Activated T-cell treated with anti-CD3 and anti-CD28 coated beads, Interleukin-2, amount 50 U/mL, for 24 hours (primary cell): Measurements from ENCODE around the gene TNFRSF12A.

ENCODE experiments used
- DNase-seq: peaks from one replicate; pipeline ENCODE4 v3.0.0-alpha.2; 2020
- H3K27ac Mint-ChIP-seq: 2 replicates; pipeline ENCODE4 v1.8.0; 2020; ENCODE audit warnings: mild to moderate bottlenecking, mixed read lengths
- H3K27me3 Mint-ChIP-seq: 2 replicates; pipeline ENCODE4 v1.8.0; 2020; ENCODE audit warnings: mixed read lengths
- H3K36me3 Mint-ChIP-seq: 2 replicates; pipeline ENCODE4 v1.8.0; 2020; ENCODE audit warnings: low read depth, mixed read lengths
- H3K4me1 Mint-ChIP-seq: 2 replicates; pipeline ENCODE4 v1.8.0; 2020; ENCODE audit warnings: low read depth, mixed read lengths
- H3K4me3 Mint-ChIP-seq: 2 replicates; pipeline ENCODE4 v1.8.0; 2020; ENCODE audit warnings: mild to moderate bottlenecking, moderate library complexity, mixed read lengths
- H3K9me3 Mint-ChIP-seq: 2 replicates; pipeline ENCODE4 v1.8.0; 2020; ENCODE audit warnings: mixed read lengths

Gene TNFRSF12A, protein sequence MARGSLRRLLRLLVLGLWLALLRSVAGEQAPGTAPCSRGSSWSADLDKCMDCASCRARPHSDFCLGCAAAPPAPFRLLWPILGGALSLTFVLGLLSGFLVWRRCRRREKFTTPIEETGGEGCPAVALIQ

DNA sequence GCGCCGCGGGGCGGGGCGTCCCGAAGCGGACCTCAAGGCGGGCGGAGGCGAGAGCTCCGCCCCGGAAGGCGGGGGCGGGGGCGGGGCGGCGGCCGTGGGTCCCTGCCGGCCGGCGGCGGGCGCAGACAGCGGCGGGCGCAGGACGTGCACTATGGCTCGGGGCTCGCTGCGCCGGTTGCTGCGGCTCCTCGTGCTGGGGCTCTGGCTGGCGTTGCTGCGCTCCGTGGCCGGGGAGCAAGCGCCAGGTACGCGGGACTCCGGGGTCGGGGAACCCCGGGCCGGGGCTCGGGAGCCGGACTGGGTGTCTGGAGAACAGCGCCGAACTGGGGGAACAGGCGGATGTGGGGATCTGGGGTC is at the start of gene TNFRSF12A:
Gene TNFRSF12A, plus strand, starts transcription at position 122 of the 357 bp plus-strand sequence. Its CDS starts 30 bp downstream, at position 152.
- Mint-ChIP-seq H3K36me3 (peaks cover 5% of the 10 kb centered on the region), H3K27ac (peak within 1 kb of the TSS; percentile 99), H3K4me3 (peak within 1 kb of the TSS; percentile 88), H3K9me3 (no peaks in the 10 kb centered on the region), H3K27me3 (peaks cover 14% of the 10 kb centered on the region), H3K4me1 (peaks cover 52% of the 10 kb centered on the region)
- peak; percentile 80 for DNase-seq

DNA sequence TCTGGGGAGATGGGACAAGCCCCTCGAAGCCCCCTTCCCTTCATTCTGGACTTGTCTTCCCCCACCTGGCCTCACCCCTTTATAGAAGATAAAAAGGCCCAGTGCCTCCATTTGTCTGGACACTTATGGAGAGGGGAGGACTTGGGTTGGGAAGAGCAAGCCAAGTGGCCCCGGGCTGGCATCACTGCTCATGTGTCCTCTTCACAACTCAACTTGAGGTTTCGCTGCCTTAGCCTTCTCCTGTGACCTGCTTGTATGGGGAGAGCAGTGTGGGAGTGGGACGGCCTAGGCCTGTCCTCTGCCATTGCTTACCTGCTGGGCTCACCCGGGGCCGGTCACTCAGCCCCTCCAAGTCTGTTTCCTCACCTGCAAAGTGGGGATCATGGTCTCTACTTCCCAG is 49.6 kb upstream of the TNFRSF12A start:
- H3K27ac Mint-ChIP-seq, result peak overlapping the region; percentile 23
- H3K4me3 Mint-ChIP-seq, result peak overlapping the region; percentile 83
- peaks cover 26% of the 10 kb centered on the region for H3K27me3 Mint-ChIP-seq
- peaks cover 20% of the 10 kb centered on the region for H3K4me1 Mint-ChIP-seq
- DNase-seq, result no peak
- H3K36me3 Mint-ChIP-seq, result peaks cover 48% of the 10 kb centered on the region
- H3K9me3 Mint-ChIP-seq, result no peaks in the 10 kb centered on the region

- Mint-ChIP-seq H3K9me3 (no peaks in the 10 kb centered on the region), H3K27ac (peak overlapping the region; percentile 23), H3K27me3 (peaks cover 18% of the 10 kb centered on the region), H3K4me1 (peaks cover 20% of the 10 kb centered on the region), H3K36me3 (peaks cover 56% of the 10 kb centered on the region), H3K4me3 (peak overlapping the region; percentile 83)
- DNase-seq, result no peak
Measured at GRCh38 chr16:2971134-2971984, 48.8 kb upstream of the TNFRSF12A start.

GRCh38 chr16:2971985-2972784 is 48.0 kb upstream of the TNFRSF12A start:
- Mint-ChIP-seq H3K9me3 (no peaks in the 10 kb centered on the region), H3K27ac (peak overlapping the region; percentile 4), H3K27me3 (peaks cover 15% of the 10 kb centered on the region), H3K36me3 (peaks cover 65% of the 10 kb centered on the region), H3K4me1 (peaks cover 20% of the 10 kb centered on the region), H3K4me3 (peak overlapping the region; percentile 11)
- no peak for DNase-seq

DNA sequence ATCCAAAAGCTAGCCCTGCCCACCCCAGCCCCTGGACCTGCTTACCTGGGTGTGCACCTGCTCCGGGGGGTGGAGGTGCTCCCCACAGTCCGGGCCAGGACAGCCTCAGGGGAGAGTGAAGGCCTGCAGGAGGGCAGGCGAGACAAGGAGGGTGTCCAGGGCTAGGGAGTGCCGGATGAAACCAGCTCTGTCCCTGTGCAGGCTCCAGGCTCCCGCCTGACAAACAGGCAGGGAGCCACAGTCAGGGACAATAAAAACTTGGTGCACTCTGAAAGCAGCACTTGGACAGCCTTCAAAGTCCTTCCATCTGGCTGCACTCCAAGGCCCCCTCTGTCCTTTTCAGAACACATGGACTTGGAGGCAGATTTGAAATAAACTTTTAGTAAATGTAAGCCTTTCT is 47.1 kb upstream of the TNFRSF12A start:
- H3K4me1 Mint-ChIP-seq, result peaks cover 20% of the 10 kb centered on the region
- H3K36me3 Mint-ChIP-seq, result peaks cover 74% of the 10 kb centered on the region
- no peak for DNase-seq
- no peak overlapping the region for H3K27ac Mint-ChIP-seq
- H3K9me3 Mint-ChIP-seq, result no peaks in the 10 kb centered on the region
- no peak overlapping the region for H3K4me3 Mint-ChIP-seq
- peaks cover 9% of the 10 kb centered on the region for H3K27me3 Mint-ChIP-seq

GRCh38 chr16:2973605-2974318 is 46.4 kb upstream of the TNFRSF12A start:
- DNase-seq, result no peak
- Mint-ChIP-seq H3K4me3 (no peak overlapping the region), H3K36me3 (peaks cover 77% of the 10 kb centered on the region), H3K27me3 (peaks cover 2% of the 10 kb centered on the region), H3K9me3 (no peaks in the 10 kb centered on the region), H3K27ac (no peak overlapping the region), H3K4me1 (peaks cover 16% of the 10 kb centered on the region)

DNA sequence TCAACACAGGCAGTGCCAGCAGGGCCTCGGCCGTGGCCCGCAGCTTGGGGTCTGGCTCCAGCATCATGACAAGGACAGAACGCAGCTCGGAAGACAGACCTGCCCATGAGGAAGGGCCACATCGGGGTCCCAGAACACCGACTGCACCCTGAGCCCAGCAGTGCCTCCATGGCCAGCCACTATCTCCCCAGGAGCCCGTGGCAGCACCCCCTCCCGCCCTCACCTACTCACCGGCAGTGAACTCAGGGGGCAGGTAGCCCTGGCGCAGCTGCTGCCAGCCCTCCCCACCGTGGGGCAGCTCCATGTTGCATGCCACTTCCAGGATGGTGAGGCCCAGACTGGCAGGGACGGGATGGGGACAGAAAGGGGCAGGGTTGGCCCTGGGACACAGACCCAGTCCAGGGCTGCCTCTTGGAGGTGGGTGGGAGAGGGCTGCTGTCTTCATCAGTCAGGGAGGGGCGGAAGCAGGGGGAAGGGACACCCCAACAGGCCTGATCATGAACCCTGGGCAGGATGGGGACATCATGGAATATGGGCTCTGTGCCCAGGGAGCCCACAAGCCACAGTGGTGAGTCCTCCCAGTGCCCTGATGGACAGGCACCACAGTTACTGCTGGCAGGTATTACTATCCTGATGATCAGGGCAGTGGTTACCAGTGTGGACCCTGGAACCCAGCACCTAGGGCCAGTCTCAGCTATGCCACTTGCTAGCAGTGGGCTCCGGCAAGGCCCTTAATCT is 45.7 kb upstream of the TNFRSF12A start:
- no peaks in the 10 kb centered on the region for H3K27me3 Mint-ChIP-seq
- H3K4me1 Mint-ChIP-seq, result peaks cover 17% of the 10 kb centered on the region
- no peak overlapping the region for H3K4me3 Mint-ChIP-seq
- H3K9me3 Mint-ChIP-seq, result no peaks in the 10 kb centered on the region
- DNase-seq, result no peak
- peaks cover 81% of the 10 kb centered on the region for H3K36me3 Mint-ChIP-seq
- H3K27ac Mint-ChIP-seq, result peak overlapping the region; percentile 8

DNA sequence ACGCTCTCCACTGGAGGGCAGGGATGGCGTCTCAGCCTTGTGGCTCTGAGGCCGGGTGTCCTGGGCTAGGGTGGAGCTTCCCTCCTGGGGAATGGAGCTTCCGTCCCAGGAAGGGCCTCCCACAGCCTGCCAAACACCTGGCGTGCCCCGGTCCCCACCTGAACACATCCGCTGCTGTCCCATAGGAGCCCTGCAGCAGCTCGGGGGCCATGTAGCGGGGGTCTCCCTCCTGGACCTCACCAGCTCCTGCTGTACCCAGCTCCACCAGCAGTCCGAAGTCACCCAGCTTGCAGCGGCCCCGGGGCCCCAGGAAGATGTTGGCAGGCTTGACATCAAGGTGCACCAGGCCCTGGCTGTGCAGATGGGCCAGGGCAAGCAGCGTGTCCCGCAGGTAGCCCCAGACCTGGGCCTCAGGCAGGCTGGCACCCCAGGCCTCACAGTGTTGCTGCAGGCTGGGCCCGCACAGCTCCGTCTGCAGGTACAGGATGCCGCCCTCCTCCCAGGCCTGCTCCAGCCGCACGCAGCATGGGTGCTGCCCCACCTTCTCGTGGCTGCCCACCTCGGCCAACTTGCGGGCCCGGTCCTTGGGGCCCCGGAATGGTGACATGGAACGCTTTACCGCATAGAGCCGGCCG is 44.9 kb upstream of the TNFRSF12A start:
- Mint-ChIP-seq H3K36me3 (peaks cover 83% of the 10 kb centered on the region), H3K27ac (no peak overlapping the region), H3K9me3 (no peaks in the 10 kb centered on the region), H3K27me3 (no peaks in the 10 kb centered on the region), H3K4me1 (peaks cover 17% of the 10 kb centered on the region), H3K4me3 (no peak overlapping the region)
- DNase-seq, result no peak

GRCh38 chr16:2976201-2976600 is 44.0 kb upstream of the TNFRSF12A start:
- Mint-ChIP-seq H3K4me1 (peaks cover 16% of the 10 kb centered on the region), H3K27ac (no peak overlapping the region), H3K36me3 (peaks cover 78% of the 10 kb centered on the region), H3K27me3 (no peaks in the 10 kb centered on the region), H3K4me3 (no peak overlapping the region), H3K9me3 (no peaks in the 10 kb centered on the region)
- no peak for DNase-seq

DNA sequence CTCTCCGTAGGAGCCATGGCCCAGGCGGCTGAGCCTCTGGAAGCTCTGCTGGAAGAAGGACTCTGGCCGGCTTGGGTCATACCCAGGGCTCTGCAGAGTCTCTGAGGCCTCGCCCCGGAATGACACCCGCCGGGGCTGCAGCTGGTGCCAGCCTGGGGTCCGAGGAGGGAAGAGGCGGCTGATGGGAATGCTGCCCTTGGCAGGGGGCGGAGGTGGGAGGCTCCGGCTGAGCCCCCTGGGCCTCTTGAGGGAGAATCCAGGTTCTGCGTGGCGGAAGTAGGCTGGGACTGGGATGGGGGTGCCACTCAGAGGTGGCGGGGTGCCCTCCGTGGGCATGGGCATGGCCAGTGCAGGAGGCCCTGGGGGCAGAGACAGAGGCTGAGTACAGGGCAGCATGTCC is 43.5 kb upstream of the TNFRSF12A start:
- H3K36me3 Mint-ChIP-seq, result peaks cover 75% of the 10 kb centered on the region
- H3K4me3 Mint-ChIP-seq, result no peak overlapping the region
- H3K4me1 Mint-ChIP-seq, result peaks cover 19% of the 10 kb centered on the region

DNA sequence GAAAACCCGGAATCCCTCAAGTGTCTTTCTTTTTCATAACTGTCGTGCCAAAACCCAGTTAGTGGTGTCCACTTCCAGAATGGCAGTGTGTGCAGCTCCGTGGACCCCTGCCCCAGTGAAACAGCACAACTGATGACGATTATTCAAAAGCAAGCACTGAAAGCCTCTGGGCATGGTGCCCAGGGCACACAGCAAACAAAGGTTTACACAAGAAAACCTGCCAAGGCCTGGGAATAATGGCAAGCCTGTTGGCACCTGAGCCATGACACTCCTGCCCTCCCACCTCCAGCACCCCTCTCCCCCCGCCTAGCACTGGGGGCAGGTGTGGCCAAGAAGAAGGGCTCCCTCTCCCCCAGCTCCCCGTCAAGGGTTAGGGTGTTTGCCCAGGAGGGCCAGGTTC is 42.7 kb upstream of the TNFRSF12A start:
- Mint-ChIP-seq H3K4me1 (peaks cover 23% of the 10 kb centered on the region), H3K36me3 (peaks cover 67% of the 10 kb centered on the region), H3K9me3 (no peaks in the 10 kb centered on the region), H3K27ac (peak overlapping the region; percentile 33), H3K4me3 (no peak overlapping the region), H3K27me3 (no peaks in the 10 kb centered on the region)
- DNase-seq, result no peak

More for the DNA sequence above, 43.5 kb upstream of the TNFRSF12A start:
- Mint-ChIP-seq H3K27ac (no peak overlapping the region), H3K27me3 (no peaks in the 10 kb centered on the region), H3K9me3 (no peaks in the 10 kb centered on the region)
- no peak for DNase-seq

- H3K36me3 Mint-ChIP-seq, result peaks cover 47% of the 10 kb centered on the region
- peaks cover 33% of the 10 kb centered on the region for H3K4me1 Mint-ChIP-seq
- H3K27me3 Mint-ChIP-seq, result peaks cover 3% of the 10 kb centered on the region
- peak overlapping the region; percentile 88 for H3K27ac Mint-ChIP-seq
- H3K9me3 Mint-ChIP-seq, result no peaks in the 10 kb centered on the region
- peak overlapping the region; percentile 90 for H3K4me3 Mint-ChIP-seq
- no peak for DNase-seq
Measured at GRCh38 chr16:2979669-2980226, 40.4 kb upstream of the TNFRSF12A start.
